IMR-90 (cell line): ENCODE data around the gene DDR1. TPM values are rescaled to one million over a fixed set of nuclear protein-coding genes. Genes with fewer than 3 reads are reported as not detected.

Experiments
- ATAC-seq: fragments of 200-7000 bp; cut with Tn5 transposase; 2 replicates; pipeline ENCODE4 v1.9.1; 2020; ENCODE audit warnings: low read depth, mild to moderate bottlenecking, moderate library complexity
- BruUV-seq: library from RNA; stranded (reverse); fragments of 400-500 nt; replicated peaks from 2 replicates; lab custom pipeline; 2021; lab: Mats Ljungman, UMichigan
- CTCF ChIA-PET: fragments of 300-600 bp; formaldehyde crosslinking; extraction: SDS; loops from one replicate; lab custom pipeline; 2021; ENCODE audit warnings: antibody characterized with exemption; lab: Yijun Ruan, JAX
- POLR2A ChIA-PET: fragments of 300-600 bp; sonication (Branson Sonifier 250); formaldehyde crosslinking; loops from one replicate; lab custom pipeline; 2022; ENCODE audit warnings: antibody characterized with exemption; ENCODE audit not compliant: unreplicated experiment; lab: Charles Lee
- DNase-seq: peaks from one replicate; pipeline ENCODE4 v3.0.0; 2013
- H2AFZ ChIP-seq: replicated peaks from 2 replicates; pipeline ENCODE3; 2013; ENCODE audit warnings: low read length, mild to moderate bottlenecking; ENCODE audit not compliant: poor library complexity
- H2AK5ac ChIP-seq: 2 replicates; pipeline ENCODE4 v1.6.1; 2013; ENCODE audit warnings: low read depth, low read length, inconsistent platforms
- H2AK9ac ChIP-seq: replicated peaks from 2 replicates; pipeline ENCODE3; 2013; ENCODE audit warnings: mild to moderate bottlenecking, low read depth, low read length, moderate library complexity; ENCODE audit not compliant: poor library complexity
- H2BK120ac ChIP-seq: 2 replicates; pipeline ENCODE4 v1.6.1; 2013; ENCODE audit warnings: low read depth, low read length, inconsistent platforms
- H2BK15ac ChIP-seq: 3 replicates; pipeline ENCODE4 v1.6.1; 2013; ENCODE audit warnings: low read depth, low read length, inconsistent platforms
- H2BK20ac ChIP-seq: 2 replicates; pipeline ENCODE4 v1.6.1; 2013; ENCODE audit warnings: low read depth, mild to moderate bottlenecking, inconsistent platforms, low read length, moderate library complexity
- H2BK5ac ChIP-seq: 2 replicates; pipeline ENCODE4 v1.6.1; 2013; ENCODE audit warnings: mild to moderate bottlenecking, low read depth, low read length, inconsistent platforms; ENCODE audit not compliant: poor library complexity, severe bottlenecking
- H3K14ac ChIP-seq: replicated peaks from 2 replicates; pipeline ENCODE4 v1.6.1; 2013; ENCODE audit warnings: low read depth, low read length, inconsistent platforms
- H3K18ac ChIP-seq: 2 replicates; pipeline ENCODE4 v1.6.1; 2013; ENCODE audit warnings: low read depth, low read length, control low read depth
- H3K23ac ChIP-seq: 2 replicates; pipeline ENCODE4 v1.6.1; 2013; ENCODE audit warnings: low read depth, low read length, inconsistent platforms
- H3K27ac ChIP-seq: 2 replicates; pipeline ENCODE4 v1.5.1; 2013; ENCODE audit warnings: mild to moderate bottlenecking, control low read depth, low read length; ENCODE audit not compliant: insufficient read depth
- H3K27me3 ChIP-seq: 2 replicates; pipeline ENCODE4 v1.6.1; 2013; ENCODE audit warnings: low read length; ENCODE audit not compliant: control insufficient read depth, insufficient read depth
- H3K36me3 ChIP-seq: 2 replicates; pipeline ENCODE4 v1.6.1; 2013; ENCODE audit warnings: low read length, mixed read lengths; ENCODE audit not compliant: control insufficient read depth, insufficient read depth
- H3K4ac ChIP-seq: 2 replicates; pipeline ENCODE4 v1.6.1; 2013; ENCODE audit warnings: low read depth, low read length, inconsistent platforms
- H3K4me1 ChIP-seq: 2 replicates; pipeline ENCODE4 v1.6.1; 2013; ENCODE audit warnings: low read length, mixed read lengths; ENCODE audit not compliant: control insufficient read depth, insufficient read depth
- H3K4me2 ChIP-seq: 2 replicates; pipeline ENCODE4 v1.6.1; 2013; ENCODE audit warnings: low read depth, mild to moderate bottlenecking, control low read depth, low read length, moderate library complexity
- H3K4me3 ChIP-seq: 2 replicates; pipeline ENCODE4 v1.5.1; 2013; ENCODE audit warnings: low read depth, mild to moderate bottlenecking, control low read depth, low read length, moderate library complexity; ENCODE audit not compliant: insufficient read depth
- H3K56ac ChIP-seq: 2 replicates; pipeline ENCODE4 v1.6.1; 2013; ENCODE audit warnings: low read length, inconsistent platforms; ENCODE audit not compliant: insufficient read depth; ENCODE audit errors: extremely low read depth
- H3K79me1 ChIP-seq, 2 experiments: 2 replicates each; pipeline ENCODE4 v1.6.1; 2013; ENCODE audit warnings: low read length in 2 of 2, inconsistent platforms in 1 of 2, low read depth in 1 of 2
- H3K9ac ChIP-seq: 2 replicates; pipeline ENCODE4 v1.6.1; 2013; ENCODE audit warnings: low read depth, low read length, control low read depth
- H3K9me1 ChIP-seq: 2 replicates; pipeline ENCODE4 v1.6.1; 2013; ENCODE audit warnings: low read length, inconsistent platforms; ENCODE audit not compliant: insufficient read depth
- H3K9me3 ChIP-seq: 2 replicates; pipeline ENCODE4 v1.6.1; 2013; ENCODE audit warnings: low read length; ENCODE audit not compliant: control insufficient read depth, insufficient read depth
- H4K20me1 ChIP-seq: 2 replicates; pipeline ENCODE4 v1.6.1; 2013; ENCODE audit warnings: low read length, inconsistent platforms; ENCODE audit not compliant: insufficient read depth
- H4K5ac ChIP-seq: 2 replicates; pipeline ENCODE4 v1.6.1; 2013; ENCODE audit warnings: mild to moderate bottlenecking, low read depth, low read length, control low read depth
- H4K8ac ChIP-seq, 2 experiments: 2 replicates each; pipeline ENCODE4 v1.6.1; 2013; ENCODE audit warnings: low read depth in 2 of 2, low read length in 2 of 2, control low read depth in 1 of 2, inconsistent platforms in 1 of 2
- H4K91ac ChIP-seq: 2 replicates; pipeline ENCODE4 v1.6.1; 2013; ENCODE audit warnings: low read depth, low read length, inconsistent platforms; ENCODE audit not compliant: insufficient read depth
- ELK1 ChIP-seq: fragments of 150-350 bp; IDR thresholded peaks from 2 replicates; pipeline ENCODE4 v1.6.1; 2016; ENCODE audit warnings: low read depth, mild to moderate bottlenecking, low read length, moderate library complexity, borderline replicate concordance
- FOS ChIP-seq: fragments of 150-350 bp; IDR thresholded peaks from 2 replicates; pipeline ENCODE4 v1.6.1; 2016; ENCODE audit warnings: low read depth, low read length
- POLR2A ChIP-seq: IDR thresholded peaks from 2 replicates; pipeline ENCODE4 v1.6.1; 2012; ENCODE audit warnings: mild to moderate bottlenecking, low read depth, low read length
- SMC3 ChIP-seq: fragments of 150-350 bp; IDR thresholded peaks from 2 replicates; pipeline ENCODE4 v1.6.1; 2016; ENCODE audit warnings: low read depth, mild to moderate bottlenecking, antibody characterized with exemption, low read length, moderate library complexity
- WGBS, 2 experiments: methylation state at CpG; one replicate each; pipeline versions ENCODE4 v1.1.5 to v1.1.7; 2013; ENCODE audit warnings: missing lambda C conversion rate in 2 of 2; ENCODE audit not compliant: insufficient read length in 1 of 2; ENCODE audit errors: extremely low coverage in 2 of 2; 5-methylcytosine and 5-hydroxymethylcytosine counted together
- dilution Hi-C: fragments of 300-500 bp; cut with HindIII; formaldehyde crosslinking; loops from one replicate; pipeline ENCODE4 v1.14.3; 2018; ENCODE audit warnings: low sequenced_read_pairs; ENCODE audit not compliant: unreplicated experiment
- in situ Hi-C: fragments of 300-500 bp; cut with MboI; formaldehyde crosslinking; loops from 3 replicates; pipeline ENCODE4 v1.14.3; 2019; ENCODE audit warnings: low sequenced_read_pairs, inconsistent platforms, mixed read lengths
- intact Hi-C: fragments of 100-400 bp; cut with micrococcal nuclease; formaldehyde crosslinking; loops from 2 replicates; pipeline ENCODE4 v1.10.0; 2022
- polyA plus RNA-seq, 3 experiments: library from polyadenylated mRNA; depleted of rRNA; stranded (reverse); fragments of >200 nt; gene quantifications; 2 replicates each; pipeline ENCODE4 v1.2.3, GENCODE V29; 2012; ENCODE audit warnings: low replicate concordance in 1 of 3
- total RNA-seq: library from RNA; depleted of rRNA; stranded (reverse); fragments of >200 nt; gene quantifications from 2 replicates; pipeline ENCODE4 v1.2.3, GENCODE V29; 2012

Gene DDR1
- total and polyA plus RNA-seq, 2 of the 4 experiments (the other 2 are of a cell fraction): 5.6 to 19.6 TPM

DNA sequence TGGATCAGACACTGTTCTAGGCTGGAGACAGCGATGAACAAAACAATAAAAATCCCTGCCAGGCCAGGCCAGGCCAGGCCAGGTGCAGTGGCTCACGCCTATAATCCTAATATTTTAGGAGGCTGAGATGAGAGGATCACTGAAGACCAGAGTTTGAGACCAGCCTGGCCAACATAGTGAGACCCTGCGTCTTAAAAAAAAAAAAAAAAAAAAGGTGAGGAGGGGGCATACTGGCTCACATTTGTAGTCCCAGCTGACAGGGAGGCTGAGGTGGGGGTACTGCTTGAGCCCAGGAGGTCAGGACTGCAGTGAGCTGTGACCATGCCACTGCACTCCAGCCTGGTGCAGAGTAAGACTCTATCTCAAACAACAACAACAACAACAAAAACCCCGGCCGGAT is 61.0 kb downstream of the DDR1 start:
- intact Hi-C loops (no loop called here), in situ Hi-C loops (no loop called here), dilution Hi-C loops (no loop called here)
- TF ChIP-seq FOS (no peak), POLR2A (no peak), SMC3 (no peak), ELK1 (no peak)
- Histone ChIP-seq H2BK5ac (no peak overlapping the region), H2AK5ac (no peak overlapping the region), H4K91ac (no peak overlapping the region), H4K8ac (no peak overlapping the region), H3K79me1 (no peaks in the 10 kb centered on the region), H4K5ac (no peak overlapping the region), H3K23ac (no peak overlapping the region), H3K4me1 (peaks cover 1% of the 10 kb centered on the region; the same call in 1 of the 2 replicates), H2AFZ (no peak overlapping the region), H3K4ac (no peak overlapping the region), H3K9me1 (peaks cover 10% of the 10 kb centered on the region), H2BK120ac (no peak overlapping the region), H2BK15ac (no peak overlapping the region), H3K18ac (no peak overlapping the region), H3K27me3 (peaks cover 45% of the 10 kb centered on the region), H3K56ac (no peak overlapping the region), H3K36me3 (no peaks in the 10 kb centered on the region), H3K14ac (no peak overlapping the region), H3K9me3 (peaks cover 2% of the 10 kb centered on the region; the same call in 1 of the 2 replicates), H3K27ac (no peak overlapping the region), H2AK9ac (no peak overlapping the region), H4K20me1 (no peaks in the 10 kb centered on the region), H2BK20ac (no peak overlapping the region), H3K9ac (no peak overlapping the region), H3K4me2 (no peak overlapping the region), H3K4me3 (no peak overlapping the region)
- ATAC-seq (no peak), DNase-seq (no peak)
- ChIA-PET POLR2A (no interaction called here), CTCF (no interaction called here)
- WGBS, 2 experiments: no CpG with 5 or more reads among the region's 5 CpGs
- no TSS peak for BruUV-seq
